HG03045 (cell line): ENCODE measurements around the gene EYS.

ENCODE experiments used
- ATAC-seq: cut with Tn5 transposase; IDR thresholded peaks from one replicate; pipeline ENCODE4 v1.9.1; 2021; ENCODE audit warnings: mild to moderate bottlenecking, moderate library complexity; ENCODE audit not compliant: unreplicated experiment

EYS gene

GRCh38 chr6:63671098-63671754, 2035.8 kb downstream of the EYS start:
- ATAC-seq, result no peak
